Panc1 (cell line): ENCODE data around the gene NPR2. TPM values are rescaled to one million over a fixed set of nuclear protein-coding genes. Genes with fewer than 3 reads are reported as not detected.

Source experiments
- ATAC-seq: fragments of 200-7000 bp; cut with Tn5 transposase; 2 replicates; pipeline ENCODE4 v1.9.1; 2020; ENCODE audit warnings: mild to moderate bottlenecking, moderate library complexity
- BruUV-seq: library from RNA; stranded (reverse); fragments of 400-500 nt; replicated peaks from 2 replicates; lab custom pipeline; 2021; lab: Mats Ljungman, UMichigan
- CTCF ChIA-PET: fragments of 300-600 bp; sonication (Branson Sonifier 250); formaldehyde crosslinking; loops from one replicate; lab custom pipeline; 2022; ENCODE audit warnings: antibody characterized with exemption; lab: Charles Lee
- POLR2A ChIA-PET: fragments of 300-600 bp; sonication (Branson Sonifier 250); formaldehyde crosslinking; loops from one replicate; lab custom pipeline; 2022; ENCODE audit warnings: antibody characterized with exemption; lab: Charles Lee
- DNase-seq: peaks from one replicate; pipeline ENCODE4 v3.0.0-alpha.2; 2010; ENCODE audit warnings: low read depth, low spot score
- H3K27ac ChIP-seq: 2 replicates; pipeline ENCODE4 v1.5.1; 2011; ENCODE audit warnings: mild to moderate bottlenecking, low read length, inconsistent platforms
- H3K27me3 ChIP-seq: fragments of 200-500 bp; sonication (Bioruptor generic); 2 replicates; pipeline ENCODE4 v1.6.0; 2014; ENCODE audit warnings: low read length, inconsistent platforms; ENCODE audit not compliant: control insufficient read depth, insufficient read depth
- H3K36me3 ChIP-seq: fragments of 200-500 bp; sonication (Bioruptor generic); 2 replicates; pipeline ENCODE4 v1.5.1; 2014; ENCODE audit warnings: inconsistent platforms, mild to moderate bottlenecking, low read length, moderate library complexity; ENCODE audit not compliant: control insufficient read depth, insufficient read depth
- H3K4me1 ChIP-seq: 2 replicates; pipeline ENCODE4 v1.5.1; 2011; ENCODE audit warnings: inconsistent platforms, mild to moderate bottlenecking, low read length, moderate library complexity; ENCODE audit not compliant: control insufficient read depth, insufficient read depth
- H3K4me3 ChIP-seq, 2 experiments: 2 replicates each; pipeline ENCODE4 v1.5.1; 2011 to 2012; ENCODE audit warnings: low read depth in 2 of 2, low read length in 2 of 2, mild to moderate bottlenecking in 2 of 2, inconsistent platforms in 1 of 2, moderate library complexity in 1 of 2
- H3K9me3 ChIP-seq: fragments of 200-500 bp; sonication (Bioruptor generic); 2 replicates; pipeline ENCODE4 v1.5.1; 2014; ENCODE audit warnings: low read depth, mild to moderate bottlenecking, inconsistent platforms, low read length, moderate library complexity; ENCODE audit not compliant: control insufficient read depth, insufficient read depth
- CTCF ChIP-seq: fragments of 450-650 bp; IDR thresholded peaks from 2 replicates; pipeline ENCODE4 v1.5.1; 2017; ENCODE audit warnings: mild to moderate bottlenecking
- POLR2AphosphoS5 ChIP-seq: IDR thresholded peaks from 2 replicates; pipeline ENCODE4 v1.6.1; 2012; ENCODE audit warnings: mild to moderate bottlenecking, low read depth, low read length, moderate library complexity
- REST ChIP-seq, 2 experiments: IDR thresholded peaks; 2 replicates each; pipeline ENCODE4 v1.6.1; 2011 to 2012; ENCODE audit warnings: low read depth in 2 of 2, control low read depth in 1 of 2, low read length in 1 of 2, mild to moderate bottlenecking in 1 of 2, moderate library complexity in 1 of 2; ENCODE audit not compliant: insufficient read depth in 1 of 2
- SIN3A ChIP-seq: IDR thresholded peaks from 2 replicates; pipeline ENCODE4 v1.6.1; 2012; ENCODE audit warnings: low read depth, mild to moderate bottlenecking, low read length, moderate library complexity, borderline replicate concordance; ENCODE audit not compliant: insufficient read depth
- TCF7L2 ChIP-seq: IDR thresholded peaks from 2 replicates; pipeline ENCODE4 v1.6.1; 2011; ENCODE audit warnings: mild to moderate bottlenecking, low read depth, low read length, inconsistent platforms
- in situ Hi-C: cut with HindIII; loops from 2 replicates; pipeline ENCODE4 v1.10.0; 2016; ENCODE audit warnings: low sequenced_read_pairs, low pct_unique_long_range_greater_than_20kb
- intact Hi-C: fragments of 100-400 bp; cut with micrococcal nuclease; formaldehyde crosslinking; loops from one replicate; pipeline ENCODE4 v1.10.0; 2022; ENCODE audit not compliant: unreplicated experiment
- total RNA-seq: library from RNA; stranded (reverse); gene quantifications from one replicate; pipeline ENCODE4 v1.2.1, GENCODE V29; 2021; ENCODE audit not compliant: unreplicated experiment

The NPR2 gene
- total RNA-seq, 1 experiment from 2014 or later, result 12.2 TPM

- Histone ChIP-seq H3K36me3 (no peaks in the 10 kb centered on the region), H3K9me3 (no peaks in the 10 kb centered on the region), H3K27me3 (peaks cover 3% of the 10 kb centered on the region; the same call in 1 of the 2 replicates), H3K4me1 (peaks cover 29% of the 10 kb centered on the region), H3K4me3 (peak overlapping the region in 1 of 2 experiments; percentile 90; a peak in 2 of 4 replicates), H3K27ac (peak overlapping the region; percentile 85)
- TF ChIP-seq REST (IDR thresholded peaks at IDR 0.05; ENCODE audit: insufficient read depth in 1 of 2, low read depth in 2 of 2, low read length in 1 of 2) (no peak), SIN3A (no peak), POLR2AphosphoS5 (0 out of 2 replicates have a peak, but pooled peaks have one; percentile 22), TCF7L2 (no peak), CTCF (peak; percentile 75)
- in situ Hi-C loops, result no loop called here
- CTCF ChIA-PET, result interaction anchor here (0.5 to 0.7 kb wide), 2 partner anchors 10 to 238 kb away, joined by 3 read pairs; no protein-coding TSS in a partner anchor
- BruUV-seq, result TSS peak; percentile 94
- POLR2A ChIA-PET, result interaction anchor here (1.0 kb wide), 1 partner anchor 79 kb away, joined by 3 read pairs; no protein-coding TSS in a partner anchor
- intact Hi-C loops, result loop anchor here (10.0 kb wide), 1 partner anchor 159 kb away; the partner anchor contains the start of genes CCDC107, RMRP and SIT1
- ATAC-seq (no peak), DNase-seq (no peak)
Measured at GRCh38 chr9:35813434-35814105, 22.2 kb downstream of the NPR2 start.

- ChIA-PET CTCF (interaction anchor here (0.5 kb wide), 1 partner anchor 142 kb away, joined by 7 read pairs; no protein-coding TSS in a partner anchor), POLR2A (interaction anchor here (1.0 kb wide), 1 partner anchor 80 kb away, joined by 3 read pairs; no protein-coding TSS in a partner anchor)
- peaks cover 3% of the 10 kb centered on the region; the same call in 1 of the 2 replicates for H3K27me3 ChIP-seq
- no peaks in the 10 kb centered on the region for H3K36me3 ChIP-seq
- TF ChIP-seq SIN3A (no peak), POLR2AphosphoS5 (0 out of 2 replicates have a peak, but pooled peaks have one; percentile 0), CTCF (no peak)
- in situ Hi-C loops, result no loop called here
- H3K9me3 ChIP-seq, result no peaks in the 10 kb centered on the region
- DNase-seq, result no peak
- peaks cover 29% of the 10 kb centered on the region for H3K4me1 ChIP-seq
- ATAC-seq, result peak; percentile 35
- peak overlapping the region; percentile 88 to 90 for H3K4me3 ChIP-seq
- intact Hi-C loops, result loop anchor here (10.0 kb wide), 1 partner anchor 159 kb away; the partner anchor contains the start of genes CCDC107, RMRP and SIT1
- no TSS peak for BruUV-seq
- peak overlapping the region; percentile 85 for H3K27ac ChIP-seq
Measured at GRCh38 chr9:35814106-35814840, 22.9 kb downstream of the NPR2 start.
